A549 (cell line): ENCODE measurements around the gene TEX29. TPM values are rescaled to one million over a fixed set of nuclear protein-coding genes. Genes with fewer than 3 reads are reported as not detected.

Experiments
- ATAC-seq, 2 experiments: fragments of 200-7000 bp in 1 of 2; fragments of >200 bp in 1 of 2; cut with Nextera tagmentation in 1 of 2; cut with Tn5 transposase in 1 of 2; 3 replicates each; pipeline versions ENCODE4 v1.8.0 to v1.9.1; 2018 to 2020; ENCODE audit warnings: mild to moderate bottlenecking in 1 of 2, moderate library complexity in 1 of 2
- CTCF ChIA-PET: fragments of 300-600 bp; sonication (Branson Sonifier 250); formaldehyde crosslinking; extraction: SDS; loops from one replicate; lab custom pipeline; 2021; ENCODE audit warnings: antibody characterized with exemption, inconsistent platforms; lab: Yijun Ruan, JAX
- POLR2A ChIA-PET: fragments of 350-600 bp; formaldehyde crosslinking; extraction: SDS; loops from one replicate; lab custom pipeline; 2021; ENCODE audit warnings: antibody characterized with exemption, inconsistent platforms; lab: Yijun Ruan, JAX
- DNase-seq, 2 experiments: peaks; one replicate each; pipeline versions ENCODE4 v3.0.0 to v3.0.0-alpha.2; 2011 to 2016; ENCODE audit warnings: low read depth in 1 of 2, low spot score in 1 of 2
- FAIRE-seq: peaks from 2 replicates; lab custom pipeline; 2011; peaks lifted over from hg19 to GRCh38; lab: Jason Lieb, UNC
- H3K27ac ChIP-seq, 2 experiments: fragments of >200 bp; sonication (Bioruptor Twin); formaldehyde crosslinking; 3 replicates each; pipeline ENCODE4 v1.5.1; 2016 to 2017
- H3K4me1 ChIP-seq: fragments of >200 bp; sonication (Bioruptor Twin); formaldehyde crosslinking; 3 replicates; pipeline ENCODE4 v1.6.1; 2016
- H3K4me2 ChIP-seq: fragments of >200 bp; sonication (Bioruptor Twin); formaldehyde crosslinking; 3 replicates; pipeline ENCODE4 v1.6.1; 2016
- H3K4me3 ChIP-seq: fragments of >200 bp; sonication (Bioruptor Twin); formaldehyde crosslinking; 3 replicates; pipeline ENCODE4 v1.5.1; 2016
- H3K9me3 ChIP-seq: fragments of >200 bp; sonication (Bioruptor Twin); formaldehyde crosslinking; 3 replicates; pipeline ENCODE4 v1.6.1; 2016
- ATOH8 ChIP-seq: fragments of 250-450 bp; sonication (Bioruptor Pico); IDR thresholded peaks from 2 replicates; pipeline ENCODE4 v1.5.0; 2020; ENCODE audit warnings: low read depth, mild to moderate bottlenecking, moderate library complexity
- CEBPB ChIP-seq, 2 experiments: fragments of >200 bp in 1 of 2; sonication (Bioruptor Twin) in 1 of 2; formaldehyde crosslinking in 1 of 2; IDR thresholded peaks; 2 replicates each; pipeline ENCODE4 v1.6.1; 2012 to 2016
- EHMT2 ChIP-seq: fragments of 200-600 bp; sonication (generic); IDR thresholded peaks from 2 replicates; pipeline ENCODE4 v1.6.1; 2016; ENCODE audit warnings: antibody characterized with exemption, low read depth, mild to moderate bottlenecking, moderate library complexity
- ESRRA ChIP-seq: fragments of 150-350 bp; IDR thresholded peaks from 2 replicates; pipeline ENCODE4 v1.6.1; 2014; ENCODE audit warnings: mild to moderate bottlenecking, low read length, borderline replicate concordance
- FOSB ChIP-seq: fragments of 250-450 bp; sonication (Bioruptor Pico); IDR thresholded peaks from 2 replicates; pipeline ENCODE4 v1.5.0; 2020; ENCODE audit warnings: mild to moderate bottlenecking, moderate library complexity
- FOXS1 ChIP-seq: fragments of 250-450 bp; sonication (Bioruptor Pico); IDR thresholded peaks from 2 replicates; pipeline ENCODE4 v1.5.0; 2020; ENCODE audit warnings: mild to moderate bottlenecking, moderate library complexity
- HES2 ChIP-seq: fragments of >200 bp; sonication (Bioruptor Twin); formaldehyde crosslinking; IDR thresholded peaks from 2 replicates; pipeline ENCODE4 v1.6.1; 2016
- HMGXB4 ChIP-seq: fragments of 250-450 bp; sonication (Bioruptor Pico); IDR thresholded peaks from 2 replicates; pipeline ENCODE4 v1.5.0; 2021; ENCODE audit warnings: mild to moderate bottlenecking, moderate library complexity, borderline replicate concordance
- HOXA7 ChIP-seq: fragments of 250-450 bp; sonication (Bioruptor Pico); IDR thresholded peaks from 2 replicates; pipeline ENCODE4 v1.5.0; 2020; ENCODE audit warnings: mild to moderate bottlenecking, moderate library complexity
- KDM1A ChIP-seq: fragments of 200-600 bp; sonication (generic); IDR thresholded peaks from 2 replicates; pipeline ENCODE4 v1.6.1; 2016; ENCODE audit warnings: low read depth, mild to moderate bottlenecking
- MAFK ChIP-seq: fragments of 450-650 bp; IDR thresholded peaks from 2 replicates; pipeline ENCODE4 v1.6.1; 2014; ENCODE audit not compliant: partially characterized antibody
- RNF2 ChIP-seq: fragments of 200-600 bp; sonication (generic); IDR thresholded peaks from 2 replicates; pipeline ENCODE4 v1.6.1; 2016; ENCODE audit warnings: low read depth, mild to moderate bottlenecking, antibody characterized with exemption, moderate library complexity, borderline replicate concordance
- SMC3 ChIP-seq: fragments of >200 bp; sonication (Bioruptor Twin); formaldehyde crosslinking; IDR thresholded peaks from 3 replicates; pipeline ENCODE4 v1.6.1; 2018; ENCODE audit warnings: inconsistent platforms
- TP53 ChIP-seq: fragments of 250-450 bp; sonication (Bioruptor Pico); IDR thresholded peaks from 2 replicates; pipeline ENCODE4 v1.5.0; 2021; ENCODE audit warnings: mild to moderate bottlenecking, moderate library complexity
- ZC3H11A ChIP-seq: fragments of 450-650 bp; IDR thresholded peaks from 2 replicates; pipeline ENCODE4 v1.6.1; 2014; ENCODE audit warnings: antibody characterized with exemption, mild to moderate bottlenecking
- ZFP36 ChIP-seq: fragments of 450-650 bp; IDR thresholded peaks from 2 replicates; pipeline ENCODE4 v1.6.1; 2014; ENCODE audit warnings: borderline replicate concordance; ENCODE audit not compliant: partially characterized antibody
- WGBS: methylation state at CpG from one replicate; pipeline ENCODE4 v1.1.6; 2017; ENCODE audit errors: missing lambda C conversion rate; 5-methylcytosine and 5-hydroxymethylcytosine counted together
- polyA plus RNA-seq, 4 experiments: library from polyadenylated mRNA; depleted of rRNA in 3 of 4; stranded (reverse); fragments of >200 nt; fragmentation: RNase III in 1 of 4; extraction: RNeasy Plus Mini Kit Qiagen cat#74134 plus additional on column Dnase treatment in 1 of 4; gene quantifications; 2 replicates in 3 of 4; 3 replicates in 1 of 4; pipeline ENCODE4 v1.2.3, GENCODE V29; 2011 to 2017
- TF ChIP-seq, protein P1 (sequence below): fragments of >200 bp; sonication (Bioruptor Twin); formaldehyde crosslinking; IDR thresholded peaks from 3 replicates; pipeline ENCODE4 v1.6.1; 2016
- TF ChIP-seq, protein P2 (sequence below): fragments of 450-650 bp; IDR thresholded peaks from 2 replicates; pipeline ENCODE4 v1.6.1; 2014; ENCODE audit warnings: antibody characterized with exemption
- TF ChIP-seq, protein P3 (sequence below): fragments of 200-600 bp; sonication (generic); IDR thresholded peaks from 2 replicates; pipeline ENCODE4 v1.6.1; 2016; ENCODE audit warnings: antibody characterized with exemption, mild to moderate bottlenecking, moderate library complexity

TEX29 gene
- polyA plus RNA-seq, 2 of the 4 experiments (the other 2 are of a cell fraction), result 0.13 to 0.35 TPM

DNA sequence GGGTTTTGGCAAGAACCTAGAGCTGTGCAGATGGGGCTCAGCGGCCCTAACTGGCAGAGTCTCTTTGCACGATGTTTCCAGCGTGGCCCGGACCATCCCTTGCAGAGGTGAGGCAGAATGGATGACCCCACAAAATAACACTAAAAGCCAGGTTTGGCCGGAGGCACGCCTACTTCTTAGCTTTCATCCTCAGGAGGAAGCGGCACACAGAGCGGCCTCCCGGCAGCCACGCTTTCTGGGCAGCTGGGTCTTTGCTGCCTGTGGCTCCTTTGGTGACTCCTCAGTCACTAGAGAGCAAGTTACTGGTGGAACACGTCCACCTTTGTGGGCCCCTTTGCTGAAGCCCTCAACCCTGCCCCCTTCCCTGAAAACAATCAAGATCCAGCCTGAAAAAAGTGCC is 25.2 kb downstream of the TEX29 start:
- no peaks in the 10 kb centered on the region for H3K4me1 ChIP-seq
- H3K4me3 ChIP-seq, result no peak overlapping the region
- 64% methylated on average over 8 of the region's 11 CpGs for WGBS
- no peak overlapping the region for H3K27ac ChIP-seq
- CTCF ChIA-PET, result interaction anchor here (0.7 kb wide), 1 partner anchor 47 kb away, joined by 5 read pairs; no protein-coding TSS in a partner anchor
- DNase-seq, result no peak
- POLR2A ChIA-PET, result no interaction called here
- ATAC-seq, result no peak
- TF ChIP-seq, protein P1, sequence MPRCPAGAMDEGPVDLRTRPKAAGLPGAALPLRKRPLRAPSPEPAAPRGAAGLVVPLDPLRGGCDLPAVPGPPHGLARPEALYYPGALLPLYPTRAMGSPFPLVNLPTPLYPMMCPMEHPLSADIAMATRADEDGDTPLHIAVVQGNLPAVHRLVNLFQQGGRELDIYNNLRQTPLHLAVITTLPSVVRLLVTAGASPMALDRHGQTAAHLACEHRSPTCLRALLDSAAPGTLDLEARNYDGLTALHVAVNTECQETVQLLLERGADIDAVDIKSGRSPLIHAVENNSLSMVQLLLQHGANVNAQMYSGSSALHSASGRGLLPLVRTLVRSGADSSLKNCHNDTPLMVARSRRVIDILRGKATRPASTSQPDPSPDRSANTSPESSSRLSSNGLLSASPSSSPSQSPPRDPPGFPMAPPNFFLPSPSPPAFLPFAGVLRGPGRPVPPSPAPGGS, result no peak
- no peak for TF ChIP-seq TP53 (CRISPR knock-in tag)
- no peak for TF ChIP-seq KDM1A
- TF ChIP-seq, protein P2, sequence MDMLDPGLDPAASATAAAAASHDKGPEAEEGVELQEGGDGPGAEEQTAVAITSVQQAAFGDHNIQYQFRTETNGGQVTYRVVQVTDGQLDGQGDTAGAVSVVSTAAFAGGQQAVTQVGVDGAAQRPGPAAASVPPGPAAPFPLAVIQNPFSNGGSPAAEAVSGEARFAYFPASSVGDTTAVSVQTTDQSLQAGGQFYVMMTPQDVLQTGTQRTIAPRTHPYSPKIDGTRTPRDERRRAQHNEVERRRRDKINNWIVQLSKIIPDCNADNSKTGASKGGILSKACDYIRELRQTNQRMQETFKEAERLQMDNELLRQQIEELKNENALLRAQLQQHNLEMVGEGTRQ, result no peak
- TF ChIP-seq ATOH8 (CRISPR knock-in tag), result no peak
- no peak for TF ChIP-seq ZC3H11A
- TF ChIP-seq, protein P3, sequence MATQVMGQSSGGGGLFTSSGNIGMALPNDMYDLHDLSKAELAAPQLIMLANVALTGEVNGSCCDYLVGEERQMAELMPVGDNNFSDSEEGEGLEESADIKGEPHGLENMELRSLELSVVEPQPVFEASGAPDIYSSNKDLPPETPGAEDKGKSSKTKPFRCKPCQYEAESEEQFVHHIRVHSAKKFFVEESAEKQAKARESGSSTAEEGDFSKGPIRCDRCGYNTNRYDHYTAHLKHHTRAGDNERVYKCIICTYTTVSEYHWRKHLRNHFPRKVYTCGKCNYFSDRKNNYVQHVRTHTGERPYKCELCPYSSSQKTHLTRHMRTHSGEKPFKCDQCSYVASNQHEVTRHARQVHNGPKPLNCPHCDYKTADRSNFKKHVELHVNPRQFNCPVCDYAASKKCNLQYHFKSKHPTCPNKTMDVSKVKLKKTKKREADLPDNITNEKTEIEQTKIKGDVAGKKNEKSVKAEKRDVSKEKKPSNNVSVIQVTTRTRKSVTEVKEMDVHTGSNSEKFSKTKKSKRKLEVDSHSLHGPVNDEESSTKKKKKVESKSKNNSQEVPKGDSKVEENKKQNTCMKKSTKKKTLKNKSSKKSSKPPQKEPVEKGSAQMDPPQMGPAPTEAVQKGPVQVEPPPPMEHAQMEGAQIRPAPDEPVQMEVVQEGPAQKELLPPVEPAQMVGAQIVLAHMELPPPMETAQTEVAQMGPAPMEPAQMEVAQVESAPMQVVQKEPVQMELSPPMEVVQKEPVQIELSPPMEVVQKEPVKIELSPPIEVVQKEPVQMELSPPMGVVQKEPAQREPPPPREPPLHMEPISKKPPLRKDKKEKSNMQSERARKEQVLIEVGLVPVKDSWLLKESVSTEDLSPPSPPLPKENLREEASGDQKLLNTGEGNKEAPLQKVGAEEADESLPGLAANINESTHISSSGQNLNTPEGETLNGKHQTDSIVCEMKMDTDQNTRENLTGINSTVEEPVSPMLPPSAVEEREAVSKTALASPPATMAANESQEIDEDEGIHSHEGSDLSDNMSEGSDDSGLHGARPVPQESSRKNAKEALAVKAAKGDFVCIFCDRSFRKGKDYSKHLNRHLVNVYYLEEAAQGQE, result no peak
- TF ChIP-seq RNF2, result no peak
- no peak for TF ChIP-seq FOSB (CRISPR knock-in tag)
- no peak for TF ChIP-seq ESRRA
- no peak for TF ChIP-seq HMGXB4 (CRISPR knock-in tag)
- no peak for FAIRE-seq
- no peak overlapping the region for H3K4me2 ChIP-seq
- H3K9me3 ChIP-seq, result no peaks in the 10 kb centered on the region

- Histone ChIP-seq H3K27ac (no peak overlapping the region), H3K9me3 (no peaks in the 10 kb centered on the region), H3K4me2 (no peak overlapping the region), H3K4me1 (no peaks in the 10 kb centered on the region), H3K4me3 (no peak overlapping the region)
- FAIRE-seq (no peak), ATAC-seq (no peak), DNase-seq (no peak)
- 44% methylated on average over 9 of the region's 20 CpGs for WGBS
- ChIA-PET CTCF (no interaction called here), POLR2A (no interaction called here)
- TF ChIP-seq HOXA7 (CRISPR knock-in tag), result no peak
- no peak for TF ChIP-seq TP53 (CRISPR knock-in tag)
- TF ChIP-seq SMC3, result no peak
- no peak for TF ChIP-seq MAFK
- no peak for TF ChIP-seq HMGXB4 (CRISPR knock-in tag)
- TF ChIP-seq, protein P3, result no peak
- TF ChIP-seq FOXS1 (CRISPR knock-in tag), result no peak
- TF ChIP-seq HES2, result no peak
- no peak for TF ChIP-seq CEBPB (IDR thresholded peaks at IDR 0.05)
- no peak for TF ChIP-seq ZFP36
- no peak for TF ChIP-seq EHMT2
Observed at GRCh38 chr13:111346101-111346680, 25.7 kb downstream of the TEX29 start.
